NCI-H1436 treated with DMSO at 0.1 percent for 48 hours (cell line): ENCODE measurements around the gene ZNF358.
"Not testable (repeated sequence)": the region's sequence is repeated elsewhere in the genome, so short reads cannot be mapped to it uniquely, and the experiment has no call there.

Experiments used
- DNase-seq: peaks from one replicate; lab custom pipeline; 2025; lab: John Stamatoyannopoulos, UW

Gene ZNF358

DNA sequence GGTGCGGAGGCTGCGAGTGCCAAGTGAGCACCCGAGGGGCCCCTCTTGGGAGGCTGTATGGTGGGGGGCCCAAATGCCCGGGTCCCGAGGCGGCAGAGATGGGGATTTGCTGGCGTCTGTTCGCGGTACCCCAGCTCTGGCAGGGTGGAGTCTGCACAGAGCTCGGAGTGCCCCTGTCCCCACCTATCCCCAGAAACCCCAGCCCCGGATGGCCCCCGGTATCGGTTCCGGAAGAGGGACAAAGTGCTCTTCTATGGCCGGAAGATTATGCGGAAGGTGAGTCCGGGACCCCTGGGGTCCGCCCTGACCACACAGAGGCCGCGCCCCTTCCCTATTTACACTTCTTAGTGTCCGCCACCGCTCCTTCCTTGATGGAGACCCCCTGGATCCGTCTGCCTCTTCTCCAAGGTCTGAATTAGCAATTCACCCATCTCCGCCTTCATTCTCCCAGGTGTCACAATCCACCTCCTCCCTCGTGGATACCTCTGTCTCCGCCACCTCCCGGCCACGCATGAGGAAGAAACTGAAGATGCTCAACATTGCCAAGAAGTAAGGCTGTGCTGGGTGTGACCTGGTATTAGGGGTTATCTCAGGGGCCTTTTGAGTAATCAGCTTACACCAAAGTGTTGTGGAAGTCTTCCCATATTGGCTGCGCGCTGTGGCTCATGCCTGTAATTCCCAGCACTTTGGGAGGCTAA lies 20.2 kb downstream of the ZNF358 start:
- no peak for DNase-seq

DNA sequence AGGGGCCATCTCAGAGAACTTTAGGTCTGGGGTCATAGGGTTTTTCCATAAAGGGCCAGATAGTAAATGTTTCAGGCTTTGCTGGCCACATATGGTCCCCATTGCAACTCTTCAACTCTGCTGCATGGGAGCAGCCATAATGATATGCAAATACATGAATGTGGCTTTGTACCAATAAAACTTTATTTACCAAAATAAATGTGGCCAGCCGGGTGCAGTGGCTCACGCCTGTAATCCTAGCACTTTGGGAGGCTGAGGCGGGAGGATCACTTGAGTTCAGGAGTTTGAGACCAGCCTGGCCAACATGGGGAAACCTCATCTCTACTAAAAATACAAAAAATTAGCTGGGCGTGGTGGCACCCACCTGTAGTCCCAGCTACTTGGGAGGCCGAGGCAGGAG lies 23.1 kb downstream of the ZNF358 start:
- not testable (repeated sequence) for DNase-seq

DNA sequence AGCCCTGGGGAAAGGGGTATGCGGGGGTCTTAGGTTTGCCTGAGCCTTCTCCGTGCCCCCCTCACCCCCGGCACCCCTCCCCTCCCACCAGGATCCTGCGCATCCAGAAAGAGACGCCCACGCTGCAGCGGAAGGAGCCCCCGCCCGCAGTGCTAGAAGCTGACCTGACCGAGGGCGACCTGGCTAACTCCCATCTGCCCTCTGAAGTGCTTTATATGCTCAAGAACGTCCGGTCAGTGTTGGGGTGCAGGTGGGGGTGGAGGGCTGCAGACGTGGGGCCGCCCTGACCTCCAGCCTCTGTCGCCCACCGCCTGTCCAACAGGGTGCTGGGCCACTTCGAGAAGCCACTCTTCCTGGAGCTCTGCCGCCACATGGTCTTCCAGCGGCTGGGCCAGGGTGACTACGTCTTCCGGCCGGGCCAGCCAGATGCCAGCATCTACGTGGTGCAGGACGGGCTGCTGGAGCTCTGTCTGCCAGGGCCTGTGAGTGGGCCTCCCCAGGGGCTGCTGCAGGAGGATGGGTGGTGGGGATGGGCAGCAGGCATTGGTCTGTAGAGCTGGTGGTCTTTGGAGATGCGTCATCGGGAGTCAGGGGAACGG lies 24.0 kb downstream of the ZNF358 start:
- DNase-seq = no peak

DNA sequence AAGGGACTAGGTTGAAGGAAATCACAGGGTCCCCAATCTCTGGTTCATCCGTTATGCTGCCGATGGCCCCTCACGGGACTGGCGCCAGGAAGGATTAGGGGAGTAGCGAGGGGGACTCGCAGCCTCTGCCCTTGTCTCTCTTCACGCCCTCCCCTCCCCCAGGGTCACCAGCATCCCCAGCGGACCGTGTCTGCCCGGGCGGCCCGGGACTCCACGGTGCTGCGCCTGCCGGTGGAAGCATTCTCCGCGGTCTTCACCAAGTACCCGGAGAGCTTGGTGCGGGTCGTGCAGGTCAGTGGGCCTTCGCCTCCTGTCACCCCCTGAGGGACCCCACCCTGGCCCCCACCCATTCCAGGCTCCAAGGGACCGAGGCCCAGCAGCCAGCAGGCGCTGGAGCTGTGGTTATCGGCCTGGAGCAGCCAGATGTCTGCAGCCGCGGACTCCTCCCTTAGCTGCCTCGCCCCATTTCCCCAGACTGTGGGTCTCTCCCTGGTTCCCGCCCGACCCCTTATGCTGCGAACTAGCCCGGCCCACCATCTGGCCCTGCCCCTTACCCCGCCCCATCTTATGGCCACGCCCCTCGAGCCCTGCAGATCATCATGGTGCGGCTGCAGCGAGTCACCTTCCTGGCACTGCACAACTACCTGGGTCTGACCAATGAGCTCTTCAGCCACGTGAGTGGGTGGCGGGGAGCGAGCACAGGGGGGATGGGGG lies 25.0 kb downstream of the ZNF358 start:
- DNase-seq = no peak

DNA sequence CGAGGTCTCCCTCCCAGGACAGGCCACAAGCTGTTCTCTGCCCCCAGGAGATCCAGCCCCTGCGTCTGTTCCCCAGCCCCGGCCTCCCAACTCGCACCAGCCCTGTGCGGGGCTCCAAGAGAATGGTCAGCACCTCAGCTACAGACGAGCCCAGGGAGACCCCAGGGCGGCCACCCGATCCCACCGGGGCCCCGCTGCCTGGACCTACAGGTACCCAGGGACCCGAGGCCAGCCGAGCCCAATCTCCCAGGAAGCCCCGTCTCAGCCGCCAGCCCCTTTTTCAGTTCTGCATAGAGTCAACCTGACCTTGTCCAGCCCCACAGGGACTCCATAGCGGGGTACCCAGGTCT lies 25.5 kb downstream of the ZNF358 start:
- no peak for DNase-seq

DNA sequence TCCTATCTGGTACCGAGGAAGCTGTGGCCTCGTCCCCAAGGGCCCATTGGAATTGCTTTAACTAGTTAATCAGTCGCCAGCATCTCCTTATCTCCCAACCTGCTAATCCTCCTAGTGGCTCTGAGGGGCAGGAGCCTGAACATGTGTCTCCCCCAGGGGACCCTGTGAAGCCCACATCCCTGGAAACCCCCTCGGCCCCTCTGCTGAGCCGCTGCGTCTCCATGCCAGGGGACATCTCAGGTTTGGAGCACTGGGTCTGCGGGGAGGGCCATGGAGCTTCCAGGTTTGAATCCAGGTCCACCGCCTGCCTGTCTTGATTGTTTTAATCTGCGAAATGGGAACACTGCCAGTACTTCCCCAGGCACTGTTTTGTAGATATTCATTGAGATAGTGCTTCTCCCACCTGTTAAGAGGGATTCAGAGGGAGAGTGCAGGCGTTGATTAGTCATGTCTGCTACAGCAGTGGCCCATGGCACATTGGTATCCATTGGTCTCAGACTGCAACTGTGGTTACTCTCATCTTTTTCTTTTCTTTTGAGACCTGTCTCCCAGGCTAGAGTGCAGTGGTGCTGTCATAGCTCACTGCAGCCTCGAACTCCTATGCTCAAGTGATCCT lies 26.0 kb downstream of the ZNF358 start:
- DNase-seq = no peak

DNA sequence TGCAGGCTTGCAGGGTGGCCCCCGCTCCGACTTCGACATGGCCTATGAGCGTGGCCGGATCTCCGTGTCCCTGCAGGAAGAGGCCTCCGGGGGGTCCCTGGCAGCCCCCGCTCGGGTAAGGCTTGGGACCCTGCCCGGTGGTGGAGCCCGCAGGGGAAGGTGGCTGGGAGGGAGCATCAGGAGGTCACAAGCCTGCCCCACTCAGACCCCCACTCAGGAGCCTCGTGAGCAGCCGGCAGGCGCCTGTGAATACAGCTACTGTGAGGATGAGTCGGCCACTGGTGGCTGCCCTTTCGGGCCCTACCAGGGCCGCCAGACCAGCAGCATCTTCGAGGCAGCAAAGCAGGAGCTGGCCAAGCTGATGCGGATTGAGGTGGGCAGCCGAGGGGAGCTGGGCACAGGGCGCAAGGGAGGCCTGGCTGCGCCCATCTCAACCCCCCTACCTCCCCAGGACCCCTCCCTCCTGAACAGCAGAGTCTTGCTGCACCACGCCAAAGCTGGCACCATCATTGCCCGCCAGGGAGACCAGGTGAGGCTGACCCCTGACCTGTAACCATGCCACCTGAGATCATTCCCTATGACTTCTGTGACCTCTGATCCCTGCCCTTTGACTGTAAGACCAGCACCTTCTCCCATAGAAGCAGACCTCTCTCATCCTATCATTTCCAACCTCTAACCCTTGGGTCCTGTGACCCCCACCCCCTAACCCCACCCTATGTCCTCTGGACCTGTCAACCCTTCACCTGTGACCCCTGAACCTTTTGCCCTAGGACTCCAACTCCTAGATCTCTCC lies 26.8 kb downstream of the ZNF358 start:
- no peak for DNase-seq

DNA sequence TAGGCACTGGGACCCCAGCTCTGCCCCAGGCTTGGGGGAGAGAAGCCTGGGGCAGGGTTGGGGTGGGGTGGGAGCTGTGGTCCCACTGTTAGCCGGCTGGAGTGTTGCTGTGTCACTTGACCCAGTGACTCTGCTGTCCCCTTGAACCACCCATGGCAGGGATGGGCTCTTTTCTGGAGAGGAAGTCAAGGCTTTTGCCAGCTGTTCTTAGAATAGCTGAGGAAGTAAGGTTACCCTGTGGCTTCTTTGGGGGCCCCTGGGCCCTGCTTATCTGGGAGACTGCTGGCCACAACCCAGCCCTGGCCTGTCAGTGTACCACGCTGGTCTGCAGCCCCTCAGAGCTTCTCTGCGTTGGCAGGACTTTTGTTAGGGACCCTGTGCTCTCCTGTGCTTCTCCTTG lies 28.7 kb downstream of the ZNF358 start:
- no peak for DNase-seq

DNA sequence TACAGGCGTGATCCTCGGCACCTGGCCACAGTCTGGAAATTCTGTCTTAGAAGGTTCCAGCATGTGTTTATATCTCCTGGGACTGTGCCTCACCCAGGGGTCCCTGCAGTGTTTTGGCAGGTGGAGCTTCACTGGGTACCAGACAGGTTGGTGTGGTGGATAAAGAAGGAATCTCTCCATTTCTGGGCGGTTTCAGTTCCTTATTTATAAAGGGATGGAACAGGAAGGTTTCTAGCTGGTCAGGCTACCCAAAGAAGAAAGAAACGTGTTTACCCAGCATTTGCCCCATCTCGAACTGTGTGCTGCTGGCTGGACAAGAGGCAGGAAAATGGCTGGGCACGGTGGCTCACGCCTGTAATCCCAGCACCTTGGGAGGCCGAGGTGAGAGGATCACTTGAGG lies 29.4 kb downstream of the ZNF358 start:
- no peak for DNase-seq

DNA sequence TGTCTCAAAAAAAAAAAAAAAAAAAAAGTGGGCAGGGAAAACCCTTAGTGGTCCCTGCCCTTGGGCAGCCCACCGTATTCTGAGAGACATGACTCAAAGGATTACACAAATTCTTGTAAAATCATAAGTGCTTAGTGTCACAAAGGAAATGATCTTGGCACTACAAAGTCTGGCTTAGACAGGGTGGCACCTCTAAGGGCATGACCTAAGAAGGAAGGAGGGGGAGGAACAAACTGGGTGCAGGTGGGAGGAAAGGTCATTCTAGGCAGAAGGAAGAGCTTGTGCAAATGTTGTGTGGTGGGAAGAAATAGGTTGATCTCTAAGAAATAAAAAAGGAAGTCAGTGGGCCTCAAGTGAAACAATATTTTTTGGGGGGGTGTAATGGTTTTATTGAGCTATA lies 30.0 kb downstream of the ZNF358 start:
- DNase-seq = no peak

DNA sequence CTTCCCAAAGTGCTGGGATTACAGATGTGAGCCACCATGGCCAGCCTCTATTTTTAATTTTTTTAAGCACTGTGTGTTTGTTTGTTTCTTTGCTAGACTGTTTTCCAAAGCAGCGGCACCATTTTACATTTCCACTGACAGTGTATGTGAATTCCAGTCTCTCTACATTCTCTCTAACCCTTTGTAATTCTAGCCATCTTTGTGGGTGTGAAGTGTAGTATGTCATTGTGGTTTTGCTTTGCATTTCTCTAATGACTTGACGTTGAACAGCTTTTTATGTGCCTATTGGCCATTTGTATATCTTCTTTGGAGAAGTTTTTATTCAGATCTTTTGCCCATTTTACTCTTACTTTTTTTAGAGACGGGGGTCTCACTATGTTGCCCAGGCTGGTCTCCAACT lies 31.3 kb downstream of the ZNF358 start:
- DNase-seq = no peak

DNA sequence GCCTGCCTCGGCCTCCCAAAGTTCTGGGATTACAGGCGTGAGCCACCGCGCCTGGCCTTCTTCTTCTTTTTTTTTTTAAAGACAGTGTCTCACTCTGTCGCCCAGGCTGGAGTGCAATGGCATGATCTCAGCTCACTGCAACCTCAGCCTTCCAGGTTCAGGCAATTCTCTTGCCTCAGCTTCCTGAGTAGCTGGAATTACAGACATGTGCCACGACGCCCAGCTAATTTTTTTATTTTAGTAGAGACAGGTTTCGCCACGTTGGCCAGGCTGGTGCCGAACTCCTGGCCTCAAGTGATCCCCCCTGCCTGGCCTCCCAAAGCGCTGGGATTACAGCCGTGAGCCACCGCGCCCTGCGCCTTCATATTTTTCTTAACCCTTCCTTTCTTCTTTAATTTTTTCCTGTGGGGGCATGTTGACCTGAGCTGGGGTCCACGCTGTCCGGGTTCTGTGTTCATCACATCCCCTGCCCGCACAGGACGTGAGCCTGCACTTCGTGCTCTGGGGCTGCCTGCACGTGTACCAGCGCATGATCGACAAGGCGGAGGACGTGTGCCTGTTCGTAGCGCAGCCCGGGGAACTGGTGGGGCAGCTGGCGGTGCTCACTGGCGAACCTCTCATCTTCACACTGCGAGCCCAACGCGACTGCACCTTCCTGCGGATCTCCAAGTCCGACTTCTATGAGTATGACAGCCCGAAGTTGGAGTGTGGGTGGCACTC lies 33.7 kb downstream of the ZNF358 start:
- DNase-seq = no peak

DNA sequence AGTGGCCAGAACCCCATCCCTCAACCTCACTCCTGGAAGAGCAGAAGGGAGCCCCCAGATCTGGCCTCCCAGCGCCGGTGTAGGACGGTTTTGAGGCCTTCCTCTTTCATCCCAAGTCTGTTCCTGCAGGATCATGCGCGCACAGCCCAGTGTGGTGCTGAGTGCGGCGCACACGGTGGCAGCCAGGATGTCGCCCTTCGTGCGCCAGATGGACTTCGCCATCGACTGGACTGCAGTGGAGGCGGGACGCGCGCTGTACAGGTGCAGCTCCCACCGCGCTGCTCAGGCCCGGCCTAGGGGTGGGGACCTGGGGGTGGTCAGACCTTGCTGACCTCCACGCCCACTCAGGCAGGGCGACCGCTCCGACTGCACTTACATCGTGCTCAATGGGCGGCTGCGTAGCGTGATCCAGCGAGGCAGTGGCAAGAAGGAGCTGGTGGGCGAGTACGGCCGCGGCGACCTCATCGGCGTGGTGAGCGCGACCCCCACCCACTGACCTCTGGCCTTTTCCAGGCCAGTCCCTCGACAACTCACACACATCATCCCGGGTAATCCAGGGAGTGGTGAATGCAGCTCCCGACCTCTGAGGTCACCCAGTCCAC lies 34.4 kb downstream of the ZNF358 start:
- DNase-seq = no peak

DNA sequence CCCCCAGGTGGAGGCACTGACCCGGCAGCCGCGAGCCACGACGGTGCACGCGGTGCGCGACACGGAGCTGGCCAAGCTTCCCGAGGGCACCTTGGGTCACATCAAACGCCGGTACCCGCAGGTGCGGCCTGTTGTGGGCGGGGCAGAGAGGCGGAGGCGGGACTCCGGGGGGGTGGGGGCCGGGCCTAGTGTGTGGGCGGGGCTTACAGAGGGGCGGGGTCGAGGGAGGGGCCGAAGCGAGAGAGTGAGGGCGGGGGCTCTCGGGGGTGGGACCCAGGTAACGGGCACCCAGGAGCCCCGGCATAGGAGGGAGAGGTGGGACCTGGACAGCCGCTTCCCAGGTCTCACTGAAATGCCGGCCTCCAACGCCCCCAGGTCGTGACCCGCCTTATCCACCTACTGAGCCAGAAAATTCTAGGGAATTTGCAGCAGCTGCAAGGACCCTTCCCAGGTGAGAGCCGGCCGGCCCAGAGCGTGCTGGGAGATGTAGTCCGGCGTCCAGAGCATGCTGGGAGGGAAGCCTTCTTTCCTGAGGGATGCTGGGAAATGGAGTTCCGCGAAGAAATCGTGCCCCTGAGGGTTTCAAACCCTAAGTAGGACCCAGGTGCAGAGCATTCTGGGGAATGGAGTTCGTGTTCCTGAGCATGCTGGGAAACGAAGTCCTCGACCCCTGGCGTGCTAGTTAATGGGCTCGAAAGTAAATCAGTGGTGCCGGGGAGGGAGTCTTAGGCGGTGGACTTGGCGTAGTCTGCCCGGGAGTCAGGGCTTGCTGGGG lies 35.3 kb downstream of the ZNF358 start:
- no peak for DNase-seq

DNA sequence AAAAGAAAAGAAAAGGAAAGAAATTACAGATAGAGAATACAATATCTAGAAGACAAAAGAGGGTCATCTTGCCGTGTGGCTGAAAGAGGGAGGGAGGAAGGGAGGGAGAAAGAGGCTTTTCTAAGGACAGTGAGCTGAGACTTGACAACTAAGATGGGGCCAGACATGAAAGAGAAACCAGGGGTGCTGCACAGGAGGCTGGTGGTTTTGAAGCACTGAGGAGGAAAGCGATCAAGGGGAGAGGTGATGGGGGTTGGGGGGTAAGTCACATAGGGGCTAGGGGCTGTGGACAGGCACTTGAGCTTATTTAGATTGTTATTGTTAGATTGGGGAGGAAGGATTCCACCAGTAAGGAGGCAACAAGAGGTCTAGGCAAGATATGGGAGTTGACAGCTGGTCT lies 36.9 kb downstream of the ZNF358 start:
- no peak for DNase-seq

DNA sequence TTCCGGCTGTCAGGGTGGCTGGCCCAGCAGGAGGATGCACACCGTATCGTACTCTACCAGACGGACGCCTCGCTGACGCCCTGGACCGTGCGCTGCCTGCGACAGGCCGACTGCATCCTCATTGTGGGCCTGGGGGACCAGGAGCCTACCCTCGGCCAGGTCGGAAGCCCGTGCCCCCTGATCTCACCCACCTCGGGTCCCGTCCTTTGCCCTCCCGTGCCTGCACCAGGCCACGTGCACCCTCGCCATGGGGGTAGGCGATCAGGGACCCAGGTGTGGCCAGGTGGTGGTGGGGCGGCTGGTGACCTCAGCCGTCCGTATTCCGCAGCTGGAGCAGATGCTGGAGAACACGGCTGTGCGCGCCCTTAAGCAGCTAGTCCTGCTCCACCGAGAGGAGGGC lies 38.7 kb downstream of the ZNF358 start:
- no peak for DNase-seq

DNA sequence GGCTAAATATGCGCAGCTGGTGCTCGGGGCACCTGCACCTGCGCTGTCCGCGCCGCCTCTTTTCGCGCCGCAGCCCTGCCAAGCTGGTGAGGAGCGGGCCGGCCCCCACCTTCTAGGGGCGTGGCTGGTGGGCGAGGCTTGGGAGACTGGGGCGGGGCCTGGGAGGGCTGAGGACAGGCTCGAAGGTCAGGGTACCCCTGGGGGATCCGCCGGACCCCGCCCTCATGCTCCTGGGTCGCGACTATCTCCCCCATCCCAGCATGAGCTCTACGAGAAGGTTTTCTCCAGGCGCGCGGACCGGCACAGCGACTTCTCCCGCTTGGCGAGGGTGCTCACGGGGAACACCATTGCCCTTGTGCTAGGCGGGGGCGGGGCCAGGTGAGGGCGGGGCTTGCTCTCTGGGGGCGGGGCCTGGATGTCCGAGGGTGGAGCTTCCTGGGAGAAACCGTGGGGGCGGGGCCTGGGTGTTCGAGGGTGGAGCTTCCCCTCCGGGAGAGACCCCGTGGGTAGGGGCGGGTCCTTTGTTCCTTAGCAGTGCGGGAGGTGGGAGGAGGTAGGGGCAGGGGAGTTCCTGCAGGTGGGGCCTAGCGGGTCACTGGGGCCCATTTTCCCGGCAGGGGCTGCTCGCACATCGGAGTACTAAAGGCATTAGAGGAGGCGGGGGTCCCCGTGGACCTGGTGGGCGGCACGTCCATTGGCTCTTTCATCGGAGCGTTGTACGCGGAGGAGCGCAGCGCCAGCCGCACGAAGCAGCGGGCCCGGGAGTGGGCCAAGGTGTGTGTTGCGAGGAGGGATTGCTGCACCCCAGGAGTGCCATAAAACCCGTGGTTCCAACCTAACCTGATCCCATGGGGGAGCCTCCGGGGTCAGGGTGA lies 39.3 kb downstream of the ZNF358 start:
- DNase-seq = no peak

DNA sequence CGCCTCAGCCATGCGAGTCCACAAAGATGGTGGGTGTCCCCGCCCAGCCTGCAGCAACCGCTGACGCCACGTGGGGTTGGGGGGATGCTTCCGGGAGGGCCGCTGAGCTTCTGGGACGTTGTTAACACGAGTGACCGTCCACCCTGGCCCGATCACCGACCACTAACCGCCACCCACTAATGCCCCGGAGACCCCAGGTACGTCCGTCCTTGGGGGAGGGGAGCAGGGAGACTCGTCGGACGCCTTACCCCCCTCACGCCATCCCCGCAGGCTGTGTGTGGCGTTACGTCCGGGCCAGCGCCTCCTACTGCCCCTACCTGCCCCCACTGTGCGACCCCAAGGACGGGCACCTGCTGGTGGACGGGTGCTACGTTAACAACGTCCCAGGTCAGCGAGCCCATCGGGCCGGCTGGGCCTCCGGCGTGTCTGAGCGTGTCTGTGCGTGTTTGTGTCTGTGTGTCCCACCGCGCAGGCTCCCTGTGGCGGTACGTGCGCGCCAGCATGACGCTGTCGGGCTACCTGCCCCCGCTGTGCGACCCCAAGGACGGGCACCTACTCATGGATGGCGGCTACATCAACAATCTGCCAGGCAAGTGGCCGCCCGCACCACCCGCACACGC lies 40.9 kb downstream of the ZNF358 start:
- no peak for DNase-seq

DNA sequence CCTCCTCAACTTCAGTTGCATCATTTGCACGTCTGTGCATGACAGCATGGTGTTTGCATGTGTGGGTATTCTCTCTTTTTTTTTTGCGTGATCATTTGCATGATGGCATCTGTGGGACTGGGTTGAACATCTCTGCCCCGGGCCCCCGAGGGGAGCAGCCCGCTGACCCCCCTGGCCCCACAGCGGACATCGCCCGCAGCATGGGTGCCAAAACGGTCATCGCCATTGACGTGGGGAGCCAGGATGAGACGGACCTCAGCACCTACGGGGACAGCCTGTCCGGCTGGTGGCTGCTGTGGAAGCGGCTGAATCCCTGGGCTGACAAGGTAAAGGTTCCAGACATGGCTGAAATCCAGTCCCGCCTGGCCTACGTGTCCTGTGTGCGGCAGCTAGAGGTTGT lies 42.8 kb downstream of the ZNF358 start:
- no peak for DNase-seq
